Hepatocyte (in vitro differentiated cells): ENCODE results near the gene LCN1.

Experiments used
- CTCF ChIP-seq: fragments of 200-600 bp; sonication (generic); IDR thresholded peaks from 2 replicates; pipeline ENCODE4 v1.5.1; 2016; ENCODE audit warnings: antibody characterized with exemption, mild to moderate bottlenecking; ENCODE audit not compliant: poor library complexity
- EZH2 ChIP-seq: fragments of 200-600 bp; sonication (generic); IDR thresholded peaks from 2 replicates; pipeline ENCODE4 v1.6.1; 2016; ENCODE audit warnings: antibody characterized with exemption, mild to moderate bottlenecking, borderline replicate concordance

GRCh38 chr9:135489188-135489906, 31.9 kb upstream of the LCN1 start:
- TF ChIP-seq CTCF (no peak), EZH2 (no peak)
